Sigmoid colon (tissue), 4 donors: ENCODE data around the gene TTN.

Experiments used
- EP300 ChIP-seq, 4 donors: sonication (generic); formaldehyde crosslinking; IDR thresholded peaks; one replicate each; pipeline ENCODE4 v1.6.1; 2017; ENCODE audit warnings: antibody characterized with exemption in 4 of 4
- POLR2A ChIP-seq, 2 donors: fragments of 450-650 bp; IDR thresholded peaks; one replicate each; pipeline ENCODE4 v1.6.1; 2016; ENCODE audit warnings: antibody characterized with exemption in 2 of 2, mild to moderate bottlenecking in 2 of 2, moderate library complexity in 2 of 2
- TF ChIP-seq, protein P1 (sequence below), 4 experiments: fragments of 450-650 bp in 3 of 4; fragments of 200-600 bp in 1 of 4; IDR thresholded peaks; one replicate each; pipeline ENCODE4 v1.5.1; 2016 to 2019; ENCODE audit warnings: antibody characterized with exemption in 4 of 4, mild to moderate bottlenecking in 3 of 4, moderate library complexity in 2 of 4

DNA sequence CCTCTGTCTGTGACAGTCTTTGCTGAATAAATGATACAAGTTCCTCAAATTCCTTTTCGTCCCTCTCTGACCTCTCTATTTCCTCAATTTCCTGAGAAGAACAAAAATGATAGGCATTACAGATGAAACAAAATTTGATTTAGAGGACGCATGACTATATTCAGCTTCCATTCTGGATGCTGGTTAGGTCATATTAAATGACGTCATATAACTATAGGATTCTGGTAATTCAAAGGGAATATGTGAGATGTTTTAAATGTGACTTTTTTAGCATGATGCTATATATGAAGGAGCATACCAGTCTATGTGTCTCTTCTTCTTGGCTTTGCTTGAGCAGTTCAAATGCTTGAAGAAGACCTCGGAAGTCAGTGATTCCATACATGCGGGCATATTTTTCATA lies 102.3 kb downstream of the TTN start:
- TF ChIP-seq POLR2A (IDR thresholded peaks at IDR 0.05) (no peak), EP300 (IDR thresholded peaks at IDR 0.05) (no peak)
- TF ChIP-seq, protein P1, sequence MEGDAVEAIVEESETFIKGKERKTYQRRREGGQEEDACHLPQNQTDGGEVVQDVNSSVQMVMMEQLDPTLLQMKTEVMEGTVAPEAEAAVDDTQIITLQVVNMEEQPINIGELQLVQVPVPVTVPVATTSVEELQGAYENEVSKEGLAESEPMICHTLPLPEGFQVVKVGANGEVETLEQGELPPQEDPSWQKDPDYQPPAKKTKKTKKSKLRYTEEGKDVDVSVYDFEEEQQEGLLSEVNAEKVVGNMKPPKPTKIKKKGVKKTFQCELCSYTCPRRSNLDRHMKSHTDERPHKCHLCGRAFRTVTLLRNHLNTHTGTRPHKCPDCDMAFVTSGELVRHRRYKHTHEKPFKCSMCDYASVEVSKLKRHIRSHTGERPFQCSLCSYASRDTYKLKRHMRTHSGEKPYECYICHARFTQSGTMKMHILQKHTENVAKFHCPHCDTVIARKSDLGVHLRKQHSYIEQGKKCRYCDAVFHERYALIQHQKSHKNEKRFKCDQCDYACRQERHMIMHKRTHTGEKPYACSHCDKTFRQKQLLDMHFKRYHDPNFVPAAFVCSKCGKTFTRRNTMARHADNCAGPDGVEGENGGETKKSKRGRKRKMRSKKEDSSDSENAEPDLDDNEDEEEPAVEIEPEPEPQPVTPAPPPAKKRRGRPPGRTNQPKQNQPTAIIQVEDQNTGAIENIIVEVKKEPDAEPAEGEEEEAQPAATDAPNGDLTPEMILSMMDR (IDR thresholded peaks at IDR 0.05) = no peak
